Mucosa of stomach (tissue), 1 donor: ENCODE data around the gene ACP3.

Source experiments
- H3K27me3 ChIP-seq: one replicate; pipeline ENCODE4 v1.7.0; 2013; ENCODE audit warnings: mild to moderate bottlenecking, low read length; ENCODE audit not compliant: control insufficient read depth, insufficient read depth
- H3K36me3 ChIP-seq: one replicate; pipeline ENCODE4 v1.7.0; 2013; ENCODE audit warnings: low read length; ENCODE audit not compliant: control insufficient read depth, insufficient read depth
- H3K4me1 ChIP-seq: one replicate; pipeline ENCODE4 v1.7.0; 2013; ENCODE audit warnings: mild to moderate bottlenecking, low read length; ENCODE audit not compliant: control insufficient read depth, insufficient read depth
- H3K4me3 ChIP-seq: one replicate; pipeline ENCODE4 v1.7.0; 2013; ENCODE audit warnings: low read length
- H3K9ac ChIP-seq: one replicate; pipeline ENCODE4 v1.7.0; 2013; ENCODE audit warnings: mild to moderate bottlenecking, low read length, moderate library complexity
- H3K9me3 ChIP-seq: one replicate; pipeline ENCODE4 v1.7.0; 2013; ENCODE audit warnings: mild to moderate bottlenecking, low read length, moderate library complexity; ENCODE audit not compliant: control insufficient read depth
- donor health status: Pancreatic carcinoma.

ACP3 gene

DNA sequence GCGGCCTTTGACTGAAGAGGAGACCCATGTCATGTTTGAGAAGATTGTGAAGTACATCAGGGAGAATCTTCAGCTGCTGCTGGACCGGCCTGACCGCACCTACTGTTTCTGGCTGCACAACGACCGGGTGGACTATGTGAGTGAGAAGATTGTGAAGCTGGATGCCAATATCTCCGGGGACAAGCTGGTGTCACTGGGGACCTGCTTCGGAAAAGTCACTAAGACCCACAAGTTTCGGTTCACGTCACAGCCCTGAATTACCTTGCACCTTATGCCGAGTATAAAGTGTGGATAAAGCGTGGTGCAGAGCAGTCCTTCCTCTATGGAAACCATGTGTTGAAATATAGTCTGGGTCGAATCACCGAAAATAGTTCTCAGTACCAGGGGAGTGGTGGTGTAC, 84.0 kb downstream of the ACP3 start:
- Histone ChIP-seq H3K4me1 (no peaks in the 10 kb centered on the region), H3K9ac (no peak overlapping the region), H3K4me3 (no peak overlapping the region), H3K27me3 (no peaks in the 10 kb centered on the region), H3K9me3 (no peaks in the 10 kb centered on the region), H3K36me3 (no peaks in the 10 kb centered on the region)

GRCh38 chr3:132404276-132404675, 87.1 kb downstream of the ACP3 start:
- no peak overlapping the region for H3K4me3 ChIP-seq
- H3K4me1 ChIP-seq = no peaks in the 10 kb centered on the region
- no peak overlapping the region for H3K9ac ChIP-seq
- no peaks in the 10 kb centered on the region for H3K9me3 ChIP-seq
- H3K36me3 ChIP-seq = no peaks in the 10 kb centered on the region
- no peaks in the 10 kb centered on the region for H3K27me3 ChIP-seq

GRCh38 chr3:132405188-132405587, 88.0 kb downstream of the ACP3 start:
- Histone ChIP-seq H3K9me3 (no peaks in the 10 kb centered on the region), H3K4me3 (no peak overlapping the region), H3K27me3 (no peaks in the 10 kb centered on the region), H3K36me3 (no peaks in the 10 kb centered on the region), H3K9ac (no peak overlapping the region), H3K4me1 (no peaks in the 10 kb centered on the region)

- H3K4me1 ChIP-seq = no peaks in the 10 kb centered on the region
- H3K9me3 ChIP-seq = no peaks in the 10 kb centered on the region
- H3K27me3 ChIP-seq = no peaks in the 10 kb centered on the region
- no peak overlapping the region for H3K4me3 ChIP-seq
- H3K9ac ChIP-seq = no peak overlapping the region
- no peaks in the 10 kb centered on the region for H3K36me3 ChIP-seq
Measured at GRCh38 chr3:132405609-132406299, 88.5 kb downstream of the ACP3 start.

- Histone ChIP-seq H3K9ac (no peak overlapping the region), H3K9me3 (no peaks in the 10 kb centered on the region), H3K36me3 (no peaks in the 10 kb centered on the region), H3K27me3 (no peaks in the 10 kb centered on the region), H3K4me1 (no peaks in the 10 kb centered on the region), H3K4me3 (no peak overlapping the region)
Measured at GRCh38 chr3:132406587-132406986, 89.4 kb downstream of the ACP3 start.

GRCh38 chr3:132407025-132407424, 89.8 kb downstream of the ACP3 start:
- no peaks in the 10 kb centered on the region for H3K36me3 ChIP-seq
- H3K4me1 ChIP-seq = no peaks in the 10 kb centered on the region
- no peak overlapping the region for H3K9ac ChIP-seq
- no peaks in the 10 kb centered on the region for H3K27me3 ChIP-seq
- no peak overlapping the region for H3K4me3 ChIP-seq
- H3K9me3 ChIP-seq = no peaks in the 10 kb centered on the region
